Kidney (tissue), 14 donors: ENCODE measurements around the gene ROBO4. TPM values are rescaled to one million over a fixed set of nuclear protein-coding genes. Genes with fewer than 3 reads are reported as not detected.

Experiments
- DNase-seq, 5 donors: peaks; one replicate each; pipeline ENCODE4 v3.0.0-alpha.2; 2013 to 2020
- FAIRE-seq: peaks from 2 replicates; lab custom pipeline; 2012; peaks lifted over from hg19 to GRCh38; lab: Jason Lieb, UNC
- H3K27ac ChIP-seq, 2 donors: one replicate each; pipeline ENCODE4 v1.7.0; 2013; ENCODE audit warnings: low read depth in 2 of 2, low read length in 2 of 2, inconsistent platforms in 1 of 2
- H3K27me3 ChIP-seq: one replicate; pipeline ENCODE4 v1.7.1; 2013; ENCODE audit warnings: low read length, inconsistent platforms; ENCODE audit not compliant: control insufficient read depth, insufficient read depth
- H3K36me3 ChIP-seq, 3 donors: one replicate each; pipeline versions ENCODE4 v1.7.0 to v1.7.1; 2013; ENCODE audit warnings: low read length in 3 of 3, control low read depth in 1 of 3, inconsistent platforms in 1 of 3; ENCODE audit not compliant: insufficient read depth in 3 of 3, control insufficient read depth in 2 of 3
- H3K4me1 ChIP-seq, 3 donors: one replicate each; pipeline versions ENCODE4 v1.7.0 to v1.7.1; 2013; ENCODE audit warnings: low read length in 3 of 3, inconsistent platforms in 1 of 3, low read depth in 1 of 3; ENCODE audit not compliant: control insufficient read depth in 2 of 3, insufficient read depth in 2 of 3
- H3K4me3 ChIP-seq, 3 donors: one replicate each; pipeline versions ENCODE4 v1.7.0 to v1.8.1; 2013; ENCODE audit warnings: low read length in 3 of 3, control low read depth in 1 of 3, inconsistent platforms in 1 of 3
- H3K9ac ChIP-seq, 3 donors: one replicate each; pipeline versions ENCODE4 v1.7.0 to v1.7.1; 2013; ENCODE audit warnings: low read length in 3 of 3, control low read depth in 1 of 3, inconsistent platforms in 1 of 3
- H3K9me3 ChIP-seq, 3 donors: one replicate each; pipeline versions ENCODE4 v1.7.0 to v1.7.1; 2013; ENCODE audit warnings: low read length in 3 of 3, control low read depth in 1 of 3, inconsistent platforms in 1 of 3; ENCODE audit not compliant: control insufficient read depth in 2 of 3, insufficient read depth in 1 of 3
- CTCF ChIP-seq: IDR thresholded peaks from 3 replicates; pipeline ENCODE4 v1.5.1; 2012; ENCODE audit warnings: mild to moderate bottlenecking, moderate library complexity, borderline replicate concordance; ENCODE audit not compliant: insufficient read depth; ENCODE audit errors: extremely low read depth
- intact Hi-C: fragments of 100-400 bp; cut with DNase I; formaldehyde crosslinking; loops from one replicate; pipeline ENCODE4 v1.11.1; 2022
- polyA plus RNA-seq: library from polyadenylated mRNA; stranded (reverse); fragments of 350-450 nt; fragmentation: Illumina TruSeq; extraction: RNeasy Lipid Tissue Mini Kit (QIAGEN cat#74804); gene quantifications from one replicate; pipeline ENCODE4 v1.2.3, GENCODE V29; 2014; ENCODE audit warnings: low read depth, low replicate concordance; ENCODE audit not compliant: insufficient read depth
- total RNA-seq: library from RNA; stranded (reverse); fragmentation: NEBNext Ultra II Directional; extraction: Animal tissue kit (Norgen Biotek cat#: 25700); gene quantifications from one replicate; pipeline ENCODE4 v1.2.1, GENCODE V29; 2021
- donor health status: control.
- donor health status: control.
- donor health status: control.
- donor health status: control.
- donor health status: control.
- donor health status: DM: yes; HTN: yes; CAD: no.
- donor health status: Normal renal cell carcinoma (clear cell type).

The ROBO4 gene
- total and polyA plus RNA-seq, 2 donors from 2014 or later, result 12.8 to 29.5 TPM

- H3K9me3 ChIP-seq, result no peaks in the 10 kb centered on the region
- peaks cover 0 to 22% (median 3%) of the 10 kb centered on the region in 3 donors for H3K4me1 ChIP-seq
- no peak overlapping the region for H3K27ac ChIP-seq
- FAIRE-seq (no peak), DNase-seq (peak in 2 of 5 donors; percentile 5 to 17)
- H3K9ac ChIP-seq, result no peak overlapping the region
- TF ChIP-seq CTCF, result no peak
- H3K36me3 ChIP-seq, result no peaks in the 10 kb centered on the region
- intact Hi-C loops, result no loop called here
- no peaks in the 10 kb centered on the region for H3K27me3 ChIP-seq
- no peak overlapping the region for H3K4me3 ChIP-seq
Measured at GRCh38 chr11:124889191-124890091, 8.2 kb downstream of the ROBO4 start.

GRCh38 chr11:124887667-124888013, 10.0 kb downstream of the ROBO4 start:
- H3K4me1 ChIP-seq, result peaks cover 0 to 13% (median 0%) of the 10 kb centered on the region in 3 donors
- H3K9ac ChIP-seq, result no peak overlapping the region
- no peaks in the 10 kb centered on the region for H3K36me3 ChIP-seq
- no peaks in the 10 kb centered on the region for H3K9me3 ChIP-seq
- no peak for TF ChIP-seq CTCF
- no peak overlapping the region for H3K4me3 ChIP-seq
- no peaks in the 10 kb centered on the region for H3K27me3 ChIP-seq
- DNase-seq, result peak in 1 of 5 donors; percentile 16
- intact Hi-C loops, result no loop called here
- no peak for FAIRE-seq
- H3K27ac ChIP-seq, result no peak overlapping the region

- no peak overlapping the region for H3K27ac ChIP-seq
- H3K27me3 ChIP-seq, result no peaks in the 10 kb centered on the region
- FAIRE-seq (no peak), DNase-seq (peak in 1 of 5 donors; percentile 25)
- peaks cover 0 to 13% (median 0%) of the 10 kb centered on the region in 3 donors for H3K4me1 ChIP-seq
- no peaks in the 10 kb centered on the region for H3K36me3 ChIP-seq
- H3K9me3 ChIP-seq, result no peaks in the 10 kb centered on the region
- TF ChIP-seq CTCF, result no peak
- H3K9ac ChIP-seq, result no peak overlapping the region
- H3K4me3 ChIP-seq, result no peak overlapping the region
- intact Hi-C loops, result no loop called here
Measured at GRCh38 chr11:124886978-124887666, 10.5 kb downstream of the ROBO4 start.
